A549 (cell line): ENCODE data around the gene CYP2D6. TPM values are rescaled to one million over a fixed set of nuclear protein-coding genes. Genes with fewer than 3 reads are reported as not detected.
A peak's percentile ranks its signal among the peaks of the same experiment; 100 is the strongest.

Source experiments
- ATAC-seq, 2 experiments: fragments of 200-7000 bp in 1 of 2; fragments of >200 bp in 1 of 2; cut with Nextera tagmentation in 1 of 2; cut with Tn5 transposase in 1 of 2; 3 replicates each; pipeline versions ENCODE4 v1.8.0 to v1.9.1; 2018 to 2020; ENCODE audit warnings: mild to moderate bottlenecking in 1 of 2, moderate library complexity in 1 of 2
- CTCF ChIA-PET: fragments of 300-600 bp; sonication (Branson Sonifier 250); formaldehyde crosslinking; extraction: SDS; loops from one replicate; lab custom pipeline; 2021; ENCODE audit warnings: antibody characterized with exemption, inconsistent platforms; lab: Yijun Ruan, JAX
- POLR2A ChIA-PET: fragments of 350-600 bp; formaldehyde crosslinking; extraction: SDS; loops from one replicate; lab custom pipeline; 2021; ENCODE audit warnings: antibody characterized with exemption, inconsistent platforms; lab: Yijun Ruan, JAX
- DNase-seq, 2 experiments: peaks; one replicate each; pipeline versions ENCODE4 v3.0.0 to v3.0.0-alpha.2; 2011 to 2016; ENCODE audit warnings: low read depth in 1 of 2, low spot score in 1 of 2
- FAIRE-seq: peaks from 2 replicates; lab custom pipeline; 2011; peaks lifted over from hg19 to GRCh38; lab: Jason Lieb, UNC
- H3K27ac ChIP-seq, 2 experiments: fragments of >200 bp; sonication (Bioruptor Twin); formaldehyde crosslinking; 3 replicates each; pipeline ENCODE4 v1.5.1; 2016 to 2017
- H3K4me1 ChIP-seq: fragments of >200 bp; sonication (Bioruptor Twin); formaldehyde crosslinking; 3 replicates; pipeline ENCODE4 v1.6.1; 2016
- H3K4me2 ChIP-seq: fragments of >200 bp; sonication (Bioruptor Twin); formaldehyde crosslinking; 3 replicates; pipeline ENCODE4 v1.6.1; 2016
- H3K4me3 ChIP-seq: fragments of >200 bp; sonication (Bioruptor Twin); formaldehyde crosslinking; 3 replicates; pipeline ENCODE4 v1.5.1; 2016
- H3K9me3 ChIP-seq: fragments of >200 bp; sonication (Bioruptor Twin); formaldehyde crosslinking; 3 replicates; pipeline ENCODE4 v1.6.1; 2016
- CBX8 ChIP-seq: fragments of 200-600 bp; sonication (generic); IDR thresholded peaks from 2 replicates; pipeline ENCODE4 v1.6.1; 2016
- CHD2 ChIP-seq: fragments of 150-350 bp; IDR thresholded peaks from 2 replicates; pipeline ENCODE4 v1.6.1; 2014; ENCODE audit warnings: low read length; ENCODE audit not compliant: partially characterized antibody
- EHF ChIP-seq: fragments of 250-450 bp; sonication (Bioruptor Pico); IDR thresholded peaks from 2 replicates; pipeline ENCODE4 v1.5.0; 2020; ENCODE audit warnings: mild to moderate bottlenecking
- HDAC2 ChIP-seq: fragments of 200-600 bp; sonication (generic); IDR thresholded peaks from 2 replicates; pipeline ENCODE4 v1.6.1; 2016
- MAFK ChIP-seq: fragments of 450-650 bp; IDR thresholded peaks from 2 replicates; pipeline ENCODE4 v1.6.1; 2014; ENCODE audit not compliant: partially characterized antibody
- MYC ChIP-seq: IDR thresholded peaks from 2 replicates; pipeline ENCODE4 v1.6.1; 2012; ENCODE audit warnings: mild to moderate bottlenecking, inconsistent platforms, low read length, improper control_type of control experiment, borderline replicate concordance
- NFE2L2 ChIP-seq: fragments of 150-350 bp; conservative IDR thresholded peaks from 2 replicates; pipeline ENCODE4 v1.6.1; 2014; ENCODE audit warnings: low read length
- NPAS2 ChIP-seq: fragments of 250-450 bp; sonication (Bioruptor Pico); IDR thresholded peaks from 2 replicates; pipeline ENCODE4 v1.8.0; 2022; ENCODE audit warnings: mild to moderate bottlenecking, moderate library complexity, borderline replicate concordance
- POLR2A ChIP-seq: IDR thresholded peaks from 2 replicates; pipeline ENCODE4 v1.6.1; 2012; ENCODE audit warnings: mild to moderate bottlenecking, low read length
- POLR2AphosphoS2 ChIP-seq: conservative IDR thresholded peaks from 2 replicates; pipeline ENCODE4 v1.6.1; 2012; ENCODE audit warnings: low read length, improper control_type of control experiment, inconsistent platforms
- RARB ChIP-seq: fragments of 250-450 bp; sonication (Bioruptor Pico); IDR thresholded peaks from 2 replicates; pipeline ENCODE4 v1.8.0; 2021; ENCODE audit warnings: mild to moderate bottlenecking, moderate library complexity
- RCOR1 ChIP-seq: fragments of 150-350 bp; IDR thresholded peaks from 2 replicates; pipeline ENCODE4 v1.6.1; 2014; ENCODE audit warnings: antibody characterized with exemption, low read length, low read depth
- SREBF2 ChIP-seq: fragments of 450-650 bp; IDR thresholded peaks from 2 replicates; pipeline ENCODE4 v1.6.1; 2014; ENCODE audit warnings: mild to moderate bottlenecking, moderate library complexity
- TFCP2L1 ChIP-seq: fragments of 250-450 bp; sonication (Bioruptor Pico); IDR thresholded peaks from 2 replicates; pipeline ENCODE4 v1.5.0; 2021; ENCODE audit warnings: mild to moderate bottlenecking
- ZFP36 ChIP-seq: fragments of 450-650 bp; IDR thresholded peaks from 2 replicates; pipeline ENCODE4 v1.6.1; 2014; ENCODE audit warnings: borderline replicate concordance; ENCODE audit not compliant: partially characterized antibody
- ZNF302 ChIP-seq: fragments of 250-450 bp; sonication (Bioruptor Pico); IDR thresholded peaks from 2 replicates; pipeline ENCODE4 v1.9.0; 2021; ENCODE audit warnings: inconsistent platforms, mild to moderate bottlenecking, moderate library complexity
- WGBS: methylation state at CpG from one replicate; pipeline ENCODE4 v1.1.6; 2017; ENCODE audit errors: missing lambda C conversion rate; 5-methylcytosine and 5-hydroxymethylcytosine counted together
- polyA plus RNA-seq, 4 experiments: library from polyadenylated mRNA; depleted of rRNA in 3 of 4; stranded (reverse); fragments of >200 nt; fragmentation: RNase III in 1 of 4; extraction: RNeasy Plus Mini Kit Qiagen cat#74134 plus additional on column Dnase treatment in 1 of 4; gene quantifications; 2 replicates in 3 of 4; 3 replicates in 1 of 4; pipeline ENCODE4 v1.2.3, GENCODE V29; 2011 to 2017
- TF ChIP-seq, protein P1 (sequence below): fragments of 150-350 bp; IDR thresholded peaks from 2 replicates; pipeline ENCODE4 v1.6.1; 2014; ENCODE audit warnings: low read depth, mild to moderate bottlenecking, low read length
- TF ChIP-seq, protein P2 (sequence below): IDR thresholded peaks from 2 replicates; pipeline ENCODE4 v1.6.1; 2012
- TF ChIP-seq, protein P3 (sequence below): fragments of >200 bp; sonication (Bioruptor Twin); formaldehyde crosslinking; IDR thresholded peaks from 3 replicates; pipeline ENCODE4 v1.6.1; 2016
- TF ChIP-seq, protein P4 (sequence below): fragments of 450-650 bp; IDR thresholded peaks from 2 replicates; pipeline ENCODE4 v1.6.1; 2014; ENCODE audit warnings: antibody characterized with exemption
- TF ChIP-seq, protein P5 (sequence below): fragments of 250-450 bp; sonication (Bioruptor Pico); IDR thresholded peaks from 2 replicates; pipeline ENCODE4 v1.5.0; 2021; ENCODE audit warnings: mild to moderate bottlenecking, moderate library complexity, borderline replicate concordance
- TF ChIP-seq, protein P6 (sequence below): IDR thresholded peaks from 2 replicates; pipeline ENCODE4 v1.6.1; 2012
- TF ChIP-seq, protein P7 (sequence below): fragments of 250-450 bp; sonication (Bioruptor Pico); IDR thresholded peaks from 2 replicates; pipeline ENCODE4 v1.5.0; 2020; ENCODE audit warnings: low read depth, mild to moderate bottlenecking, moderate library complexity

Gene CYP2D6
- polyA plus RNA-seq, 2 of the 4 experiments (the other 2 are of a cell fraction) = 0.59 to 0.63 TPM

DNA sequence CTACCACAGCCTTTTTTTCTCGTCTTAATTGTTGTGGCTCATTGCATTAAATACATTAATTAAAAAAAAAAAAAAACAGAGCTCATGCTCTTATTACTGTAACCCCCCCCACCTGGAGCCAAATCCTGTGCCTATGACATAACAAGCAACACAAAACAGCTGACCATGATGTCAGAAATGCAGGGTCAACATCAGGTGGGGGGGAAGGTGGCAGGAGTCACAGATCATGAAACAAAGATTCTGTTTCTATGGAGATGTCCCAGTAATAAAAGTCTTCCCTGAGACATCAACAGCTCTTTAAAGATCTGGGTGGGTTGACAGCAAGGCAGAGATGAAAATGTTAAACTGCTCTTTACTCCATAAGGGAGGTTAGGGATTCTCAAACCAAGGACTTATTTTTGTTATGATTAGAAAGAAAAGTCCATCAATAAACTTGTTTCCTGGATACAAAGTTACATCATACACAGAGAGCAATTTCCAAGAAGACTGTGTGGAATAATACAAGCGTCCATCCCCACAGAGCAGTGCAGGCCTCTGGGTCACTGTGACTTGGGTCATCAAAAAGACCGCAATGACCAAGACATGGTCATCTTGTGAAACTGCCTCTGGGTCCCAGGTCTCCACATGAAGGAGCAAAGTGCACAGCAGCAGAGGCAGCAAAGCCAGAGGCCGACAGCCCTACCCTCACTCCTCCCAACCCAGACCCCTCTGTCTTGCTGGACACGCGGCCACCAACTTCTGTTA lies 42.7 kb upstream of the CYP2D6 start:
- TF ChIP-seq MAFK (no peak), NFE2L2 (no peak), POLR2AphosphoS2 (no peak)
- TF ChIP-seq, protein P1, sequence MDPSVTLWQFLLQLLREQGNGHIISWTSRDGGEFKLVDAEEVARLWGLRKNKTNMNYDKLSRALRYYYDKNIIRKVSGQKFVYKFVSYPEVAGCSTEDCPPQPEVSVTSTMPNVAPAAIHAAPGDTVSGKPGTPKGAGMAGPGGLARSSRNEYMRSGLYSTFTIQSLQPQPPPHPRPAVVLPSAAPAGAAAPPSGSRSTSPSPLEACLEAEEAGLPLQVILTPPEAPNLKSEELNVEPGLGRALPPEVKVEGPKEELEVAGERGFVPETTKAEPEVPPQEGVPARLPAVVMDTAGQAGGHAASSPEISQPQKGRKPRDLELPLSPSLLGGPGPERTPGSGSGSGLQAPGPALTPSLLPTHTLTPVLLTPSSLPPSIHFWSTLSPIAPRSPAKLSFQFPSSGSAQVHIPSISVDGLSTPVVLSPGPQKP = no peak
- CTCF ChIA-PET = interaction anchor here (0.6 to 6.7 kb wide), 6 partner anchors 8 to 270 kb away, joined by 3 to 65 read pairs (median 4); partner anchors contain the start of gene NDUFA6
- WGBS = 89% methylated on average over 6 of the region's 6 CpGs

DNA sequence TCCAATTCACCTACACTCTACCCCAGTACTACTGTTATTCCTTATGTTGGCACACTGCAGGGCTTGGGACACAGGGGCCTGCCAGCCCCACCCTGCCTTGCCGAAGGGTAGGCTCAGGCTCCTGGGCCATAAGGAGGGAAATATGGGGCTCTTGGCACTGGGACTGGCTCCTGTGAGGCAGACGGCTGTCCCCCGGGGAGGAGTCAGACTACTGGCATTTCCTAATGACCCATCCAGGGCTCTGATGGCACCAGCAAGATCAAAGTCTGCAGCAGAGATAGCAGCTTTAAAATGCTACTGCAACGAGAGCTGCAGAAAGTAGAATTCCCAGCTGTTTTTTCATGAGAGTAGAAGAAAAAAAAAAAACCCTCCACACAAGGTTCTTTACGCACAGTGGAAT lies 42.2 kb upstream of the CYP2D6 start:
- Histone ChIP-seq H3K4me3 (no peak overlapping the region), H3K4me1 (peaks cover 23% of the 10 kb centered on the region), H3K4me2 (peak overlapping the region; percentile 53), H3K27ac (peak overlapping the region; percentile 33 to 46; a peak in 3 of 6 replicates), H3K9me3 (no peaks in the 10 kb centered on the region)
- CTCF ChIA-PET = interaction anchor here (0.6 to 6.7 kb wide), 5 partner anchors 8 to 271 kb away, joined by 3 to 65 read pairs (median 5); no protein-coding TSS in a partner anchor
- ATAC-seq (peak; percentile 31 to 40; a peak in 3 of 6 replicates), FAIRE-seq (no peak), DNase-seq (no peak)
- TF ChIP-seq, protein P2, sequence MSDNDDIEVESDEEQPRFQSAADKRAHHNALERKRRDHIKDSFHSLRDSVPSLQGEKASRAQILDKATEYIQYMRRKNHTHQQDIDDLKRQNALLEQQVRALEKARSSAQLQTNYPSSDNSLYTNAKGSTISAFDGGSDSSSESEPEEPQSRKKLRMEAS = no peak
- TF ChIP-seq, protein P3, sequence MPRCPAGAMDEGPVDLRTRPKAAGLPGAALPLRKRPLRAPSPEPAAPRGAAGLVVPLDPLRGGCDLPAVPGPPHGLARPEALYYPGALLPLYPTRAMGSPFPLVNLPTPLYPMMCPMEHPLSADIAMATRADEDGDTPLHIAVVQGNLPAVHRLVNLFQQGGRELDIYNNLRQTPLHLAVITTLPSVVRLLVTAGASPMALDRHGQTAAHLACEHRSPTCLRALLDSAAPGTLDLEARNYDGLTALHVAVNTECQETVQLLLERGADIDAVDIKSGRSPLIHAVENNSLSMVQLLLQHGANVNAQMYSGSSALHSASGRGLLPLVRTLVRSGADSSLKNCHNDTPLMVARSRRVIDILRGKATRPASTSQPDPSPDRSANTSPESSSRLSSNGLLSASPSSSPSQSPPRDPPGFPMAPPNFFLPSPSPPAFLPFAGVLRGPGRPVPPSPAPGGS = no peak
- TF ChIP-seq, protein P4, sequence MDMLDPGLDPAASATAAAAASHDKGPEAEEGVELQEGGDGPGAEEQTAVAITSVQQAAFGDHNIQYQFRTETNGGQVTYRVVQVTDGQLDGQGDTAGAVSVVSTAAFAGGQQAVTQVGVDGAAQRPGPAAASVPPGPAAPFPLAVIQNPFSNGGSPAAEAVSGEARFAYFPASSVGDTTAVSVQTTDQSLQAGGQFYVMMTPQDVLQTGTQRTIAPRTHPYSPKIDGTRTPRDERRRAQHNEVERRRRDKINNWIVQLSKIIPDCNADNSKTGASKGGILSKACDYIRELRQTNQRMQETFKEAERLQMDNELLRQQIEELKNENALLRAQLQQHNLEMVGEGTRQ = no peak
- no peak for TF ChIP-seq RARB (CRISPR knock-in tag)
- no peak for TF ChIP-seq EHF (CRISPR knock-in tag)
- TF ChIP-seq RCOR1 = no peak
- TF ChIP-seq MAFK = no peak
- no peak for TF ChIP-seq HDAC2
- TF ChIP-seq CHD2 = no peak
- WGBS = 54% methylated on average over 2 of the region's 5 CpGs
- POLR2A ChIA-PET = no interaction called here

More for the DNA sequence above, 42.7 kb upstream of the CYP2D6 start:
- FAIRE-seq = no peak
- Histone ChIP-seq H3K9me3 (no peaks in the 10 kb centered on the region), H3K4me2 (peak overlapping the region; percentile 53), H3K27ac (no peak overlapping the region), H3K4me3 (no peak overlapping the region), H3K4me1 (peaks cover 29% of the 10 kb centered on the region)
- ATAC-seq = no peak
- no peak for DNase-seq
- POLR2A ChIA-PET = no interaction called here

DNA sequence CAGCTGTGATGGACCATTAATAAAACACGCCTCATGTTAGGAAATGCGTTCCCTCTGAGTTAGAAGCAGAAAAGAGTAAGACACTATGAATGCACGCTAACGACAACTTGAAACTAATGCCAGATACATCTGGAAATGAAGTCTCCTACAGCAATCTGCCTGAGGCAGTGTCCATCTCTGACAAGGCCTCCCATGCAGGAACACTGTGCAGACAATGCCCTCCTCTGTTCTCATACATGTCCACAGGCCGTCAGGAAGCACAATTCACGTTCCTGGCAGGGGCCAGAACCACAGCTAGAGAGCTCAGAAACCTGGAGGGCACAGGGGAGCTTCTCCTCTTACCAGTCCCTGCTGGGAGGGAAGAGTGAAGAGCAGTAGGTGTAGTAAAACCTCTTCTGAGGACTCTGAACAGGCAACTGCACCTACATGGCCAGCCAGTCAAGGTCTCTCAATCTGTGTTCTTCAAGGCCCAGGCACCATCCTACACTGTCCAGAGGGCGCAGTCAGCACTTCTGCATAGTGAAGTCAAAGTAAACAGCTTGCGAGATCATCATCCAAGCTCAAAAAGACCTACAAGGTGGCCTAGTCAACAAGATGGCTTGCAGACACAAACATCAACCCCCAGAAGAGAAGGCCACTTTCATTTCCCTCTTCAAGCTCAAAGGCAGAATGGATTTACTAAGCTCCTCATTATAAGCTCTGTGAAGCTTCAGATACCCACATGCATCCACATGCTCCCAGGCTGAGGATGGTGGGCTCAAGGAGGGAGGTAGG lies 41.5 kb upstream of the CYP2D6 start:
- no peaks in the 10 kb centered on the region for H3K9me3 ChIP-seq
- H3K4me1 ChIP-seq = peaks cover 22% of the 10 kb centered on the region
- no peak for ATAC-seq
- peak overlapping the region; percentile 33 to 46; a peak in 3 of 6 replicates for H3K27ac ChIP-seq
- ChIA-PET CTCF (interaction anchor here (0.9 to 6.7 kb wide), 4 partner anchors 9 to 272 kb away, joined by 3 to 65 read pairs (median 17); no protein-coding TSS in a partner anchor), POLR2A (no interaction called here)
- DNase-seq = no peak
- no peak overlapping the region for H3K4me3 ChIP-seq
- FAIRE-seq = no peak
- peak overlapping the region; percentile 53 for H3K4me2 ChIP-seq
- TF ChIP-seq MAFK (no peak), SREBF2 (no peak), ZFP36 (no peak), HDAC2 (no peak), ZNF302 (CRISPR knock-in tag) (no peak), POLR2A (no peak), NPAS2 (CRISPR knock-in tag) (no peak), TFCP2L1 (CRISPR knock-in tag) (no peak), CBX8 (no peak), MYC (no peak)
- TF ChIP-seq, protein P5, sequence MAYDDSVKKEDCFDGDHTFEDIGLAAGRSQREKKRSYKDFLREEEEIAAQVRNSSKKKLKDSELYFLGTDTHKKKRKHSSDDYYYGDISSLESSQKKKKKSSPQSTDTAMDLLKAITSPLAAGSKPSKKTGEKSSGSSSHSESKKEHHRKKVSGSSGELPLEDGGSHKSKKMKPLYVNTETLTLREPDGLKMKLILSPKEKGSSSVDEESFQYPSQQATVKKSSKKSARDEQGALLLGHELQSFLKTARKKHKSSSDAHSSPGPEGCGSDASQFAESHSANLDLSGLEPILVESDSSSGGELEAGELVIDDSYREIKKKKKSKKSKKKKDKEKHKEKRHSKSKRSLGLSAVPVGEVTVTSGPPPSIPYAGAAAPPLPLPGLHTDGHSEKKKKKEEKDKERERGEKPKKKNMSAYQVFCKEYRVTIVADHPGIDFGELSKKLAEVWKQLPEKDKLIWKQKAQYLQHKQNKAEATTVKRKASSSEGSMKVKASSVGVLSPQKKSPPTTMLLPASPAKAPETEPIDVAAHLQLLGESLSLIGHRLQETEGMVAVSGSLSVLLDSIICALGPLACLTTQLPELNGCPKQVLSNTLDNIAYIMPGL (CRISPR knock-in tag) = no peak
- TF ChIP-seq, protein P6, sequence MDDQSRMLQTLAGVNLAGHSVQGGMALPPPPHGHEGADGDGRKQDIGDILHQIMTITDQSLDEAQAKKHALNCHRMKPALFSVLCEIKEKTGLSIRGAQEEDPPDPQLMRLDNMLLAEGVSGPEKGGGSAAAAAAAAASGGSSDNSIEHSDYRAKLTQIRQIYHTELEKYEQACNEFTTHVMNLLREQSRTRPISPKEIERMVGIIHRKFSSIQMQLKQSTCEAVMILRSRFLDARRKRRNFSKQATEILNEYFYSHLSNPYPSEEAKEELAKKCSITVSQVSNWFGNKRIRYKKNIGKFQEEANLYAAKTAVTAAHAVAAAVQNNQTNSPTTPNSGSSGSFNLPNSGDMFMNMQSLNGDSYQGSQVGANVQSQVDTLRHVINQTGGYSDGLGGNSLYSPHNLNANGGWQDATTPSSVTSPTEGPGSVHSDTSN = no peak
- TF ChIP-seq, protein P7, sequence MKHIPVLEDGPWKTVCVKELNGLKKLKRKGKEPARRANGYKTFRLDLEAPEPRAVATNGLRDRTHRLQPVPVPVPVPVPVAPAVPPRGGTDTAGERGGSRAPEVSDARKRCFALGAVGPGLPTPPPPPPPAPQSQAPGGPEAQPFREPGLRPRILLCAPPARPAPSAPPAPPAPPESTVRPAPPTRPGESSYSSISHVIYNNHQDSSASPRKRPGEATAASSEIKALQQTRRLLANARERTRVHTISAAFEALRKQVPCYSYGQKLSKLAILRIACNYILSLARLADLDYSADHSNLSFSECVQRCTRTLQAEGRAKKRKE (CRISPR knock-in tag) = no peak
- 85% methylated on average over 7 of the region's 8 CpGs for WGBS
